Measurements from ENCODE around the gene CD38.
"Not testable (repeated sequence)": the region's sequence is repeated elsewhere in the genome, so short reads cannot be mapped to it uniquely, and the experiment has no call there.

CD38 gene

DNA sequence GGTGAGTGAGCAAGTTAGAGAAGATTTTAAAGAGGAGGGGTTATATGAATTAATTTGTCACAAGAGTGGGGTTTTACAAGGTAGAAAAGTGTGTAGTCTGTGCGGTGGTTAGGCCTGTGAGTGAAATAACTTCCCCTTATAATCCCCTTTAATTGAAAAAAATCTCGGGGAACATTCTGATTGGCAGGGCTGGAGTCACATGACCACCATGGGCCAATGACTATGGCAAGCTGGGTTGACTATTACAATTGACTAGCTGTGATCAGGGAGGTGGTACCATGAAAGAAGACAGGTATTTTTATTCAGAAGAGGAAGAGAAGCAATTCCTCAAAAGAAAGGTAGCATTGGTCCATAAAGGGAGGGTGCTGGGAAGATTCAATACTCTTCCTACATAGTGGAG is 27.0 kb upstream of the CD38 start:
- Mint-ChIP-seq H3K27me3 (no peaks in the 10 kb centered on the region), H3K27ac (no peak overlapping the region), H3K9me3 (peaks cover 20% of the 10 kb centered on the region), H3K4me1 (peaks cover 44% of the 10 kb centered on the region), H3K4me3 (no peak overlapping the region), H3K36me3 (peaks cover 13% of the 10 kb centered on the region)
- CTCF ChIA-PET, result no interaction called here
- no peak for DNase-seq

DNA sequence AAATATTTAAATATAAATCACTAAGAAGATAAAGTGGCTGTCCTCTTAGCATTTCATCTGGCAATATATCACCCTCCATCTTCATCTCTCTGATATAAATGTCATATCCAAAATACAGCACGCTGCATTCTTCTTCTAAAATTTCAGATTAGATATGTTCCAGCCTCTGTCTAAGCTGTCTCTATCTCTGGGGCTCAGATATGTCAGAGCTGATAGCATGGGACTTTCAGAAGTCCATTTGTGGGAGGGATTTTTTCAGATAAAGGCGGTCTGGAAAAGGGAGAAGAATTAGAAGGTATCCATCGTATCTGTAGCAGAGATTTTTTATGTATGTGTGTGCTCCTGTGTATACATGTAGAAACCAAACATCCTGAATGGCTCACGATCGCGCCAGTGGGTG is 25.0 kb upstream of the CD38 start:
- no peaks in the 10 kb centered on the region for H3K27me3 Mint-ChIP-seq
- H3K4me3 Mint-ChIP-seq, result no peak overlapping the region
- H3K9me3 Mint-ChIP-seq, result peaks cover 10% of the 10 kb centered on the region
- DNase-seq, result no peak
- H3K27ac Mint-ChIP-seq, result no peak overlapping the region
- H3K36me3 Mint-ChIP-seq, result peaks cover 13% of the 10 kb centered on the region
- CTCF ChIA-PET, result interaction anchor here (2.4 kb wide), 1 partner anchor 27 kb away, joined by 15 read pairs; no protein-coding TSS in a partner anchor
- H3K4me1 Mint-ChIP-seq, result peaks cover 54% of the 10 kb centered on the region

DNA sequence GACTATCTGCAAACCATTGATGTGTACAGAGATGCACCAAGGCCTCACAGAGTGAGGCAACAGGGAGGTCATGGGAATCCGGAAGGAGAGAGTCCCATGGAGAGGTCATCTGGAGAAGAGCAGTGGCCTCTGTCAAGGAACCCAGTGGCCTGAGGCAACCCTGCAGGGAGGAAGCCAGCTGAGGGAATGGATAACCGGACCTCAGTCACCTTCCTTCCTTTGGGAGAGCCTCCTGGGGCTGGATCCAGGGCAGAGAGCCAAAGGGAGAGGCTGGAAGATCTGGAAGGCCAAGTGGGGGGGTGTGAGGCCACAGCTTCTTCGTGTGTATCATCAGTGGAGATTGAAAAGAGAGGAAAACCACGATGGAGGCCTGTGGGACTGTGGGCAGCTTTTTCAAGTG is 24.3 kb upstream of the CD38 start:
- Mint-ChIP-seq H3K36me3 (peaks cover 9% of the 10 kb centered on the region), H3K4me1 (peaks cover 56% of the 10 kb centered on the region), H3K27me3 (no peaks in the 10 kb centered on the region), H3K4me3 (peak overlapping the region; percentile 39), H3K27ac (peak overlapping the region; percentile 99), H3K9me3 (peaks cover 9% of the 10 kb centered on the region)
- CTCF ChIA-PET, result interaction anchor here (1.1 to 2.4 kb wide), 6 partner anchors 11 to 202 kb away, joined by 3 to 15 read pairs (median 5); no protein-coding TSS in a partner anchor
- no peak for DNase-seq

DNA sequence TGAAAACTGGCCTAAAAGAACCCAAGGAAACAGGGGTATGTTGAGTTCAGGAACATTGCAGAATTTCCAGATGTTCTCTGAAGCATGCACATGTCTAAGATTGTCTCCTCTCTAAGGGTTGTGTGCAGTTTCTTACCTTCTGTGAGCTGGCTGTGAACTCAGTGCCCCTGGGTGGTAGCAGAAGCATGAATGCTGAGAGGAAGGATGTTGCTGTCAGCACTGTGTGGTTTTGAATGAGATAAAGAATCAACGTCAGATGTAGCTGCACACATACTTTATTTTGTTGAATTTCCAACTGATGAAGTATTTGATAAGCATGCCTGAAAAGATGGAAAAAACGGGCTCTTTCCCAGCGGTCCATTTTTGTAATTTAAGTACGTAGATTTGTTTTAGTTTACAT is 23.8 kb upstream of the CD38 start:
- H3K4me1 Mint-ChIP-seq, result peaks cover 61% of the 10 kb centered on the region
- CTCF ChIA-PET, result interaction anchor here (0.8 to 4.0 kb wide), 9 partner anchors 12 to 202 kb away, joined by 3 to 38 read pairs (median 4); no protein-coding TSS in a partner anchor
- H3K36me3 Mint-ChIP-seq, result peaks cover 11% of the 10 kb centered on the region
- H3K9me3 Mint-ChIP-seq, result peaks cover 9% of the 10 kb centered on the region
- peak; percentile 73 for DNase-seq
- H3K27me3 Mint-ChIP-seq, result no peaks in the 10 kb centered on the region
- H3K27ac Mint-ChIP-seq, result peak overlapping the region; percentile 99
- peak overlapping the region; percentile 39 for H3K4me3 Mint-ChIP-seq

DNA sequence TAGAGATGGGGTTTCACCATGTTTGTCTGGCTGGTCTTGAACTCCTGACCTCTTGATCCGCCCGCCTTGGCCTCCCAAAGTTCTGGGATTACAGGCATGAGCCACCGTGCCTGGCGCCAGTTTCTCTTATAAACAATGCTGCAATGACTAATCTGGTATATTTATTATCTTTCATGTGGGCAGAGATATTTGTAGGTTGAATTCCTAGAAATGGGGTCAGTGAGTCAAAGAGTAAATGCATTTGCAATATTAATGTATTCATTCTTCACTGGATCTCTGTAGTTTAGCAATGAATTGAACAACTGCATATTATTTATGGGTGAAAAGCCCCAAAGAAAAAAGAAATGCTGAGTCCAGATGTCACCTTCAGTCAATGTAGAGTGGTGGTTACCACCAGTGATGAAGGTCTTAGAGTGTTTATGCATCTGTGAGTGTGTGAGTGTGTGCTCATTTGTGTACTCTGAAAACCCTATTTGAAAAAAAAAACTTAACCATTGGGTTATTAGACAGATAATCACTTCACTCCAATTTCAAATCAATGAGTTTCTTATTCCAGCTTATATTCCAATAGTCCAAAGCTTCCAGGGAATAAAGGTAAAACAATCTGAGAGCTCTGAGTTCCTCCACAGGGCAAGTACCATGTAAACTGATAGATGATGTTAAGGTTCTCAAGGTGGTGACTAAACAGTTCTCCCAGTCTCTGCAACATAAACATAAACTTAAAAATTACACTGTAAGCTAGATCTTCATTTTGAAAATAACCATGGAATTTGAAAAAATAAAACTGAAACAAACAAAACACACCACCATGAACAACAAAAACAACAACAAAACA is 22.6 kb upstream of the CD38 start:
- peaks cover 11% of the 10 kb centered on the region for H3K9me3 Mint-ChIP-seq
- no peaks in the 10 kb centered on the region for H3K27me3 Mint-ChIP-seq
- CTCF ChIA-PET, result interaction anchor here (0.6 to 4.0 kb wide), 13 partner anchors 8 to 102 kb away, joined by 3 to 53 read pairs (median 3); no protein-coding TSS in a partner anchor
- H3K27ac Mint-ChIP-seq, result peak overlapping the region; percentile 99
- peaks cover 20% of the 10 kb centered on the region for H3K36me3 Mint-ChIP-seq
- peaks cover 67% of the 10 kb centered on the region for H3K4me1 Mint-ChIP-seq
- peak overlapping the region; percentile 85 for H3K4me3 Mint-ChIP-seq
- DNase-seq, result peak; percentile 60

DNA sequence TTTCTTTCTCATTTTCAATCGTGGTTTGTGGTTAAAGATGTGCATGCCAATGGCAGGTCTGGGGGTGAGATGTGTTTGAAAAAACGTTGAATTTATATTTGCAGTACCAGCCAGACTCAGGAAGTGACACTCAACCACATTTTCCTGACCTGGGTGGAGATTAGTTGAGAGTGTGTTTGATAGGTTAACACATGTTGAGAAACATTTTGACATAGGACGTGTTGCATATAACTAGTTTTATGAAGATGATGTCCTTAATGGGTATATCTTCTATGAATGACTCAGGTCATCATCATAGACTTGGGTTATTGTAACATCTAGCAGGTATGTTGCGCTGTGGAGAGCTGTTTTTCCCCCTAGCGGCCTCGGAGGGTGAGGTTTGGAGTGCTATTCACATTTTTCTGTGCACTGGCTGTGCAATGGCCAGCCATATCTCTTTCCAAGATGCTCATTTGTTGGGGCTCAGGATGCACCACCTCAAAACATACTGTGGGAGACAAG is 21.7 kb upstream of the CD38 start:
- peak; percentile 82 for DNase-seq
- Mint-ChIP-seq H3K4me3 (peak overlapping the region; percentile 85), H3K9me3 (peaks cover 6% of the 10 kb centered on the region), H3K27me3 (no peaks in the 10 kb centered on the region), H3K36me3 (peaks cover 16% of the 10 kb centered on the region), H3K27ac (peak overlapping the region; percentile 99), H3K4me1 (peaks cover 71% of the 10 kb centered on the region)
- CTCF ChIA-PET, result interaction anchor here (0.6 to 4.0 kb wide), 15 partner anchors 8 to 105 kb away, joined by 3 to 53 read pairs (median 3); no protein-coding TSS in a partner anchor

DNA sequence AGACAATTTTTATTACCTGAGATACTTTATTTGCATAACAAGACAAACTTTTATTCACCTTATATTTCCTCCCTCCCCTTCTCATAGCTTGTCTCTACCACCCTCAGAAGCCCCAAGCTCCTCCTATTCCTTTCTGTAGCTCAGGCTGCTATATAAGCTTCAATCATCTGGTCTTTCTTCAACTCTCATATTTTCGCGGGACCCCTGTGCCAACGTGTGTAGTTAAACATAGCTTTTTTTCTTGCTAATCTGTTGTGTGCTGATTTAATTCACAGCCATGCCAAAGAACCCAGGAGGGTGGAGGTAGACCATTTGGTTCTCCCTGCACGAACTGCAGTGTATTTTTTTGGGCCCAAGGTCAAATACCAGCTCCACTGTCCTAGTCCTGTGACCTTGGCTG is 21.1 kb upstream of the CD38 start:
- H3K4me3 Mint-ChIP-seq, result peak overlapping the region; percentile 85
- no peaks in the 10 kb centered on the region for H3K27me3 Mint-ChIP-seq
- peaks cover 6% of the 10 kb centered on the region for H3K9me3 Mint-ChIP-seq
- peaks cover 72% of the 10 kb centered on the region for H3K4me1 Mint-ChIP-seq
- CTCF ChIA-PET, result interaction anchor here (0.9 to 4.0 kb wide), 11 partner anchors 10 to 105 kb away, joined by 3 to 53 read pairs (median 3); no protein-coding TSS in a partner anchor
- peaks cover 15% of the 10 kb centered on the region for H3K36me3 Mint-ChIP-seq
- peak overlapping the region; percentile 99 for H3K27ac Mint-ChIP-seq
- no peak for DNase-seq

DNA sequence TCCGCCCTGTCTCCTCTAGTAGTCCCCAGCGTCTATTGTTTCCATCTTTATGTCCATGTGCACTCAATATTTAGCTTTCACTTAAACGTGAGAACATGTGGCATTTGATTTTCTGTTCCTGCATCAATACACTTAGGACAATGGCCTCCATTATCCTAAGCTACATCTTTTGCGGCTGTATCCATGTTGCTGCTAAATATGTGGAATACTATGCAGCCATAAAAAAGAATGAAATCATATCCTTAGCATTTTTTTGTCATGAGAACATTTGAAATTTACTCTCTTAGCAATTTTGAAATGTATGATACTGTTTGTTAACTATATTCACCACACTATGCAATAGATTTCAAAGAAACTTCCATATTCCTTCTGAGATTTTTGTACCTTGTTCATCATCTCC is 19.8 kb upstream of the CD38 start:
- H3K36me3 Mint-ChIP-seq, result peaks cover 14% of the 10 kb centered on the region
- peak overlapping the region; percentile 83 for H3K27ac Mint-ChIP-seq
- peaks cover 72% of the 10 kb centered on the region for H3K4me1 Mint-ChIP-seq
- H3K4me3 Mint-ChIP-seq, result peak overlapping the region; percentile 8
- DNase-seq, result no peak
- CTCF ChIA-PET, result interaction anchor here (2.9 to 4.0 kb wide), 3 partner anchors 8 to 18 kb away, joined by 15 to 53 read pairs (median 38); no protein-coding TSS in a partner anchor
- no peaks in the 10 kb centered on the region for H3K27me3 Mint-ChIP-seq
- peaks cover 6% of the 10 kb centered on the region for H3K9me3 Mint-ChIP-seq

DNA sequence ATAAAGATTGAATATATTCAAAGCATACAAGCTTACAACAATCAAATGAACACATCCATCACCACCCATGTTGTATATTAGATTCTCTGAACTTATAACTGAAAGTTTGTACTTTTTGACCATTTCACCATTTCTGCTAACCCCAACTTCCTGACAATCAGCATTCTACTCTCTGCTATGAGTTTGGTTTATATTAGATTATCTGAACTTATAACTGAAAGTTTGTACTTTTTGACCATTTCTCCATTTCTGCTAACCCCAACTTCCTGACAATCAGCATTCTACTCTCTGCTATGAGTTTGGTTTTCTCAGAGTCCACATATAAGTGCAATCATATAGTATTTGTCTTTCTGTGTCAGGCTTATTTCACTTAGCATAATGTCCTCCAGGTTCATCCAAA is 15.7 kb upstream of the CD38 start:
- DNase-seq, result not testable (repeated sequence)
- CTCF ChIA-PET, result interaction anchor here (1.0 to 2.4 kb wide), 3 partner anchors 15 to 43 kb away, joined by 3 to 6 read pairs (median 5); no protein-coding TSS in a partner anchor

DNA sequence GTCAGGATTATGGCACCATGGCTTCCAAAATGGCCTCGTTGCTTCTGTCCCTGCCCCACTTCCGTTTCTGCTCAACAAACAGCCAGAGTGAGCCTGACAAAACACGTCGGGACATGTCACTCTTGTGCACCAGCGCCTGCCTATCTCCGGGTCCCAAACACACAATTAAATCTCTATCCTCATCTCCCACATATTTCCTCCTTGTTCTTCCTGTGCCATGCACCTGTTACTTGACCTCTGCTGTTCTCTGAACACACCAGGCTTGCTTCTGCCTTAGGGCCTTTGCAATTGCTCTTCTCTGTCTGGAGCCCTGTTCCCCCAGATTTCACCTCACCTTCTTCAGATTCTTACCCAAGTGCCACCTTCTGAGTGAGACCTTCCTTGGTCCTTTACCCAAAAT is 12.7 kb upstream of the CD38 start:
- Mint-ChIP-seq H3K27ac (peak overlapping the region; percentile 94), H3K4me3 (peak overlapping the region; percentile 13), H3K4me1 (peaks cover 72% of the 10 kb centered on the region), H3K36me3 (peaks cover 20% of the 10 kb centered on the region), H3K27me3 (no peaks in the 10 kb centered on the region), H3K9me3 (peaks cover 2% of the 10 kb centered on the region)
- CTCF ChIA-PET, result interaction anchor here (1.0 to 3.0 kb wide), 4 partner anchors 9 to 40 kb away, joined by 3 to 38 read pairs (median 5); partner anchors contain the start of gene CD38
- peak; percentile 31 for DNase-seq

More for the DNA sequence above, 15.7 kb upstream of the CD38 start:
- peaks cover 22% of the 10 kb centered on the region for H3K36me3 Mint-ChIP-seq
- H3K4me1 Mint-ChIP-seq, result peaks cover 71% of the 10 kb centered on the region
- not testable (repeated sequence) for H3K27ac Mint-ChIP-seq, H3K9me3 Mint-ChIP-seq, H3K27me3 Mint-ChIP-seq, H3K4me3 Mint-ChIP-seq

DNA sequence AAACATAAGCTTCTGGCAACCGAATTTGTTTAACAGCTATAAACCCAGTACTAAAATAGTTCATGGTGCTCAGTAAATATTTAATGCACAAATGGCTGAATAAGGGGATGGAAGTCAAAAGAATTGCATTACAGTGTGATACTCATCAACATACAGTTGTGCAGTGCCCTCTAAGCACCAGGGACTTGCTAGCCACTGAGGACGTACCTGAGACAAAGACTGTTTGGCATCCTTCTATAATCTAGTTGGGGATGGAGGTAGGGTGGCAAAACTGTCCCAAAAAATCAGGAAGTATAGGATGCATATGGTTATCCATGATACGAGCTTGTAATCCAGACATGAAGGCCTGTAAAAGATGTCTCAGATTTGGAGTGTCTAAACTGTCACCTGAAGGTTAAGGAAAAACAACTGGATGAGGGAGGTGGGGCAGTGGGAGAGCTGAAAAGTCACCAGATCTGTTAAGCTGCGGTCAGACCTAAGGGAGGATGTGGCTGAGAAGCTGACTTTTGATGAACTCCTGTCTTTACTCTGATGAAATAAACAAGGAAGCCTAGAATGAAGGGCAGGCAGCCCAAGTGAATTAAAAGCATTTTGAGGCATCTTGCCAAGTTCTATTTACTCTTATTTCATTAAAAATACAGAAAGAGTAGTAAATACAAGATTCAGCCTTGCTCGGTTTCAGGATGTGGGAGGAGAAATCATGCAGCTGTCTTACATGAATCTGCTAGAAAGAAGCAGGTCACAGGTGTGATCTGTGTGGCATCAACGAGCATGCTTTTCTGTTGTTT is 12.0 kb upstream of the CD38 start:
- CTCF ChIA-PET, result interaction anchor here (0.8 to 3.0 kb wide), 5 partner anchors 9 to 39 kb away, joined by 3 to 38 read pairs (median 5); partner anchors contain the start of gene CD38
- no peaks in the 10 kb centered on the region for H3K27me3 Mint-ChIP-seq
- DNase-seq, result peak; percentile 81

DNA sequence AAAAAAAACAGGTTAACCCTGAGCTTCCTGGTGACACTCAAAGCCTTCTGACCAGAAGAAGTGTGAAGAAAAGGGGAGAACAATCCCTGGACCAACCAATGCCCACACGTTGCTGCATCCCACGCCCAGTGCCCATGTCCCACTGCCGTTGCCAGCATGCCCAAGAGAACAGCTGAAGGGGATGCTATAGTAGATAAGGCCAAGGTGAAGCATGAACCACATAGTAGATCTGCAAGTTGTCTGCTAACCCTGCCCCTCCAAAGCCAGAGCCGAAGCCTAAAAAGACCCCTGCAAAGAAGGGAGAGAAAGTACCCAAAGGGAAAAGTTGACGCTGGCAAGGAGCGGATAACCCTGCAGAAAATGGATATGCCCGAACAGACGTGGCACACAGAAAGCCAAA is 11.3 kb upstream of the CD38 start:
- Mint-ChIP-seq H3K9me3 (peaks cover 2% of the 10 kb centered on the region), H3K27me3 (no peaks in the 10 kb centered on the region), H3K36me3 (peaks cover 20% of the 10 kb centered on the region), H3K4me1 (peaks cover 79% of the 10 kb centered on the region), H3K4me3 (peak overlapping the region; percentile 50), H3K27ac (peak overlapping the region; percentile 94)
- DNase-seq, result no peak
- CTCF ChIA-PET, result interaction anchor here (1.4 to 3.0 kb wide), 3 partner anchors 11 to 13 kb away, joined by 5 to 38 read pairs (median 5); partner anchors contain the start of gene CD38

More for the DNA sequence above, 12.0 kb upstream of the CD38 start:
- H3K9me3 Mint-ChIP-seq, result peaks cover 2% of the 10 kb centered on the region
- H3K4me3 Mint-ChIP-seq, result peak overlapping the region; percentile 36
- H3K36me3 Mint-ChIP-seq, result peaks cover 20% of the 10 kb centered on the region
- peaks cover 79% of the 10 kb centered on the region for H3K4me1 Mint-ChIP-seq
- H3K27ac Mint-ChIP-seq, result peak overlapping the region; percentile 94

DNA sequence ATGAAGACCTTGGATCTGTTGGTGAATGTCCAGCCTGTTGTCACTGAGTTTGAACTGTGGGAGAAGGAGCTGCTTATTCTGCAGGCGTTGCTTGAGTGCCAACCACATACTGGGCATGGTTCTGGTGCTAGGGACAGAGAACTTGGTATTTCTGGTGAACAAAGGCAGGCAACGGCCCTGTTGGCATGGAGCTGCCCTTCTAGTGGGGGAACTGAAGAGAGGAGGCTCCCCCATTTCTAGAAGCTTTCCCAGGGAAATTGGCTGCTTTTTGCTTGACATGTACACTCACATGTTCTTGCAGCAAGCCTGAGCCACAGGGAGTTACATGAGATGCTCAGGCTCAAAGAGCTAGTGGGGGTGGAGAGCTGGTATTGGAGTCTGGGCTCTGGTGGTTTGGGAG is 8.9 kb upstream of the CD38 start:
- DNase-seq, result no peak
- H3K36me3 Mint-ChIP-seq, result peaks cover 27% of the 10 kb centered on the region
- H3K27me3 Mint-ChIP-seq, result peaks cover 10% of the 10 kb centered on the region
- H3K9me3 Mint-ChIP-seq, result peaks cover 2% of the 10 kb centered on the region
- peaks cover 88% of the 10 kb centered on the region for H3K4me1 Mint-ChIP-seq
- H3K27ac Mint-ChIP-seq, result no peak overlapping the region
- CTCF ChIA-PET, result interaction anchor here (1.3 to 7.0 kb wide), 2 partner anchors 8 to 12 kb away, joined by 3 to 53 read pairs; no protein-coding TSS in a partner anchor
- no peak overlapping the region for H3K4me3 Mint-ChIP-seq

Measured in activated naive CD4-positive, alpha-beta T cell treated with anti-CD3 and anti-CD28 coated beads, Interleukin-2, amount 10 ng/mL, durations not matched to agents 7 days and 5 days (primary cell).